DND-41 (cell line): ENCODE data around the gene GALNT12.
A peak's percentile ranks its signal among the peaks of the same experiment; 100 is the strongest.

Experiments
- ATAC-seq: fragments of 200-7000 bp; cut with Tn5 transposase; 3 replicates; pipeline ENCODE4 v1.9.1; 2021; ENCODE audit warnings: low read depth; ENCODE audit not compliant: insufficient read depth
- DNase-seq: peaks from one replicate; pipeline ENCODE4 v3.0.0-alpha.2; 2020
- H2AFZ ChIP-seq: 2 replicates; pipeline ENCODE4 v1.6.0; 2012; ENCODE audit warnings: low read depth, low read length
- H3K27ac ChIP-seq: 2 replicates; pipeline ENCODE4 v1.5.1; 2012; ENCODE audit warnings: low read length, inconsistent platforms
- H3K27me3 ChIP-seq: fragments of 200-600 bp; sonication (generic); 2 replicates; pipeline ENCODE4 v1.6.0; 2012; ENCODE audit warnings: low read length, mild to moderate bottlenecking, inconsistent platforms; ENCODE audit not compliant: insufficient read depth, poor library complexity
- H3K36me3 ChIP-seq: 2 replicates; pipeline ENCODE4 v1.5.1; 2012; ENCODE audit warnings: low read length, inconsistent platforms; ENCODE audit not compliant: insufficient read depth
- H3K4me1 ChIP-seq: 2 replicates; pipeline ENCODE4 v1.5.1; 2012; ENCODE audit warnings: mild to moderate bottlenecking, low read length; ENCODE audit not compliant: insufficient read depth
- H3K4me2 ChIP-seq: 2 replicates; pipeline ENCODE4 v1.6.0; 2012; ENCODE audit warnings: mild to moderate bottlenecking, moderate library complexity, low read length, inconsistent platforms; ENCODE audit not compliant: insufficient read depth
- H3K4me3 ChIP-seq, 2 experiments: fragments of 200-600 bp in 1 of 2; shearing (Covaris generic) in 1 of 2; 2 replicates each; pipeline ENCODE4 v1.5.1; 2012 to 2016; ENCODE audit warnings: inconsistent platforms in 2 of 2, low read length in 2 of 2, mild to moderate bottlenecking in 2 of 2, low read depth in 1 of 2, moderate library complexity in 1 of 2
- H3K79me2 ChIP-seq: 2 replicates; pipeline ENCODE4 v1.6.0; 2012; ENCODE audit warnings: low read length, inconsistent platforms; ENCODE audit not compliant: insufficient read depth
- H3K9ac ChIP-seq: 2 replicates; pipeline ENCODE4 v1.6.0; 2012; ENCODE audit warnings: low read depth, mild to moderate bottlenecking, inconsistent platforms, low read length, moderate library complexity
- H3K9me3 ChIP-seq: 2 replicates; pipeline ENCODE4 v1.5.1; 2012; ENCODE audit warnings: low read length, moderate library complexity, mild to moderate bottlenecking, inconsistent platforms; ENCODE audit not compliant: insufficient read depth, severe bottlenecking
- H4K20me1 ChIP-seq: 2 replicates; pipeline ENCODE4 v1.6.0; 2012; ENCODE audit warnings: low read length; ENCODE audit not compliant: insufficient read depth
- EZH2 ChIP-seq: IDR thresholded peaks from 3 replicates; pipeline ENCODE4 v1.6.1; 2012; ENCODE audit warnings: borderline replicate concordance, low read depth, mild to moderate bottlenecking, moderate library complexity, low read length, inconsistent platforms; ENCODE audit not compliant: severe bottlenecking
- TF ChIP-seq, protein P1 (sequence below): IDR thresholded peaks from 2 replicates; pipeline ENCODE4 v1.5.1; 2012; ENCODE audit warnings: borderline replicate concordance, low read length, moderate library complexity, mild to moderate bottlenecking; ENCODE audit not compliant: poor library complexity, severe bottlenecking; ENCODE audit errors: extremely low read depth

The GALNT12 gene

GRCh38 chr9:98775831-98776441 is 31.5 kb upstream of the GALNT12 start:
- DNase-seq = peak; percentile 60
- TF ChIP-seq EZH2 = no peak
- TF ChIP-seq, protein P1, sequence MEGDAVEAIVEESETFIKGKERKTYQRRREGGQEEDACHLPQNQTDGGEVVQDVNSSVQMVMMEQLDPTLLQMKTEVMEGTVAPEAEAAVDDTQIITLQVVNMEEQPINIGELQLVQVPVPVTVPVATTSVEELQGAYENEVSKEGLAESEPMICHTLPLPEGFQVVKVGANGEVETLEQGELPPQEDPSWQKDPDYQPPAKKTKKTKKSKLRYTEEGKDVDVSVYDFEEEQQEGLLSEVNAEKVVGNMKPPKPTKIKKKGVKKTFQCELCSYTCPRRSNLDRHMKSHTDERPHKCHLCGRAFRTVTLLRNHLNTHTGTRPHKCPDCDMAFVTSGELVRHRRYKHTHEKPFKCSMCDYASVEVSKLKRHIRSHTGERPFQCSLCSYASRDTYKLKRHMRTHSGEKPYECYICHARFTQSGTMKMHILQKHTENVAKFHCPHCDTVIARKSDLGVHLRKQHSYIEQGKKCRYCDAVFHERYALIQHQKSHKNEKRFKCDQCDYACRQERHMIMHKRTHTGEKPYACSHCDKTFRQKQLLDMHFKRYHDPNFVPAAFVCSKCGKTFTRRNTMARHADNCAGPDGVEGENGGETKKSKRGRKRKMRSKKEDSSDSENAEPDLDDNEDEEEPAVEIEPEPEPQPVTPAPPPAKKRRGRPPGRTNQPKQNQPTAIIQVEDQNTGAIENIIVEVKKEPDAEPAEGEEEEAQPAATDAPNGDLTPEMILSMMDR = peak; percentile 79
- Histone ChIP-seq H3K4me1 (no peaks in the 10 kb centered on the region), H3K27me3 (no peaks in the 10 kb centered on the region), H3K9me3 (no peaks in the 10 kb centered on the region), H3K79me2 (no peaks in the 10 kb centered on the region), H3K4me2 (no peak overlapping the region), H3K9ac (no peak overlapping the region), H3K4me3 (no peak overlapping the region), H2AFZ (no peak overlapping the region), H3K27ac (no peak overlapping the region), H3K36me3 (no peaks in the 10 kb centered on the region; the same call in 1 of the 2 replicates), H4K20me1 (no peaks in the 10 kb centered on the region)
- ATAC-seq = peak; percentile 74

DNA sequence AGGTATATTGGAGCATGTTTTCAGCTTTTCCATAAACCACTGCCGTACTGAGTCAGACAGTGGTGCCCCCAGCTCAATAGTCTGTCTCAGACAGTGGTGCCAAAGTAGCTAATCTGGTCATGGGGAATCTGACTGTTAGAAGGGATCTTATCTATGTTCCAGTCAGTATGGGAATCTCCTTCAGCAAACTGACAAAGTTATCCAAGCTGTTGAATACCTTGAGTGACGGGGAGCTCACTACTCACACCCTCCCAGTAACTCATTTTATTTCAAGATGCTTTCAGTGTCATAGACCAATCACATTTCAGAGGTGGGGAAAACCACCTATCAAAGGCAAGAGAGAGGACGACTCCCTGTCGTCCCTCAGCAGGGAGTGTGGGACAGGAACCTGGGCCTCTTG is 29.9 kb upstream of the GALNT12 start:
- Histone ChIP-seq H2AFZ (no peak overlapping the region), H3K27me3 (no peaks in the 10 kb centered on the region), H3K4me3 (no peak overlapping the region), H3K79me2 (no peaks in the 10 kb centered on the region), H3K9me3 (no peaks in the 10 kb centered on the region), H3K4me1 (no peaks in the 10 kb centered on the region), H3K4me2 (no peak overlapping the region), H3K36me3 (no peaks in the 10 kb centered on the region), H3K27ac (no peak overlapping the region), H4K20me1 (no peaks in the 10 kb centered on the region), H3K9ac (no peak overlapping the region)
- TF ChIP-seq, protein P1 = no peak
- no peak for TF ChIP-seq EZH2
- no peak for DNase-seq
- no peak for ATAC-seq

DNA sequence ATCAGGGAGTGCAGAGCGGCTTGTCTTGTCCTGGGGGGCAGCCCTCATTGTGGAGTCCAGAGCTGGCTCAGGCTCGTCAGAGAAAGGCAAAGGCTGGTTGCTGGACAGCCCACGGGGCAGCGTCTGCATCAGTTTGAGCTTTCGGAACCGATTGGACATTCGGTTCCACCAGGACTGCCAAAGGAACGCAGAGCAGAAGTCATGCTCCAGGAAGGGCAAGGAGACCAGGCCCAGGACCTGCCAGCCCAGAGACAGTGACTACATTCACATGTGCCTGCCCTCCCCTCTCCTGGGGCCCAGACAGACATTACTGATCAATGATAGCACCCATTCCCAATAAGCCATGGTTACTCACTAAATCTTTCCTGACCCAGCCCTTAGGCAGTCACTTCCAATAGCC is 29.2 kb upstream of the GALNT12 start:
- H2AFZ ChIP-seq = no peak overlapping the region
- no peaks in the 10 kb centered on the region for H4K20me1 ChIP-seq
- TF ChIP-seq, protein P1 = no peak
- no peak for TF ChIP-seq EZH2
- H3K4me1 ChIP-seq = no peaks in the 10 kb centered on the region
- no peaks in the 10 kb centered on the region for H3K36me3 ChIP-seq
- no peak overlapping the region for H3K4me3 ChIP-seq
- H3K27ac ChIP-seq = no peak overlapping the region
- DNase-seq (no peak), ATAC-seq (no peak)
- no peaks in the 10 kb centered on the region for H3K9me3 ChIP-seq
- H3K4me2 ChIP-seq = no peak overlapping the region
- no peaks in the 10 kb centered on the region for H3K27me3 ChIP-seq
- H3K79me2 ChIP-seq = no peaks in the 10 kb centered on the region
- H3K9ac ChIP-seq = no peak overlapping the region
